Measurements from ENCODE around the gene KLRD1. TPM values are rescaled to one million over a fixed set of nuclear protein-coding genes. Genes with fewer than 3 reads are reported as not detected.

KLRD1 gene
- total RNA-seq, 1 experiment from 2014 or later = not detected

GRCh38 chr12:10363914-10364814 lies 56.5 kb downstream of the KLRD1 start:
- peaks cover 49% of the 10 kb centered on the region for H3K4me1 ChIP-seq (ENCODE audit: insufficient read depth, low read length)
- TF ChIP-seq EZH2phosphoT487 (IDR thresholded peaks at IDR 0.05; ENCODE audit: borderline replicate concordance, low read length) = no peak
- TF ChIP-seq CTCF (conservative IDR thresholded peaks at IDR 0.05; ENCODE audit: low read depth, low read length) = no peak
- TF ChIP-seq EZH2 (IDR thresholded peaks at IDR 0.05; ENCODE audit: low read length, unreplicated experiment) = no peak
- TSS peak; percentile 40 for BruUV-seq (replicated peaks)
- peak; percentile 40 for DNase-seq
- H3K4me3 ChIP-seq (ENCODE audit: low read length) = peak overlapping the region; percentile 74
- ChIA-PET CTCF (interaction anchor here (1.2 kb wide), 1 partner anchor 33 kb away, joined by 3 read pairs; no protein-coding TSS in a partner anchor), POLR2A (ENCODE audit: unreplicated experiment) (no interaction called here)
- intact Hi-C loops (cut with micrococcal nuclease) = loop anchor here (1.0 to 10.0 kb wide), 5 partner anchors 31 to 353 kb away; partner anchors contain the start of gene EIF2S3B
- no peaks in the 10 kb centered on the region for H3K9me2 ChIP-seq (replicated peaks; ENCODE audit: low read length)
- H3F3A ChIP-seq (ENCODE audit: low read length, unreplicated experiment) = peaks cover 5% of the 10 kb centered on the region
- H3K27ac ChIP-seq (ENCODE audit: low read length) = peak overlapping the region; percentile 65
- H3K9ac ChIP-seq (ENCODE audit: low read length) = peak overlapping the region; percentile 61
- peak overlapping the region; percentile 79 for H2AFZ ChIP-seq (ENCODE audit: low read length)
- peak; percentile 66 for ATAC-seq
- peak overlapping the region; percentile 93 for H3K4me2 ChIP-seq (ENCODE audit: low read length)
- H3K36me3 ChIP-seq (ENCODE audit: low read depth, low read length) = no peaks in the 10 kb centered on the region
- no peaks in the 10 kb centered on the region for H4K20me1 ChIP-seq (ENCODE audit: low read length)
- H3K9me3 ChIP-seq (ENCODE audit: low read length) = no peaks in the 10 kb centered on the region
- H3K79me2 ChIP-seq (ENCODE audit: low read length) = no peaks in the 10 kb centered on the region
- H3K27me3 ChIP-seq (ENCODE audit: low read length) = no peaks in the 10 kb centered on the region

GRCh38 chr12:10364815-10365622 lies 57.3 kb downstream of the KLRD1 start:
- BruUV-seq (replicated peaks) = TSS peak; percentile 28
- TF ChIP-seq EZH2phosphoT487 (IDR thresholded peaks at IDR 0.05; ENCODE audit: borderline replicate concordance, low read length) (no peak), CTCF (conservative IDR thresholded peaks at IDR 0.05; ENCODE audit: low read depth, low read length) (no peak), EZH2 (IDR thresholded peaks at IDR 0.05; ENCODE audit: low read length, unreplicated experiment) (no peak)
- H3K4me1 ChIP-seq (ENCODE audit: insufficient read depth, low read length) = peaks cover 49% of the 10 kb centered on the region
- CTCF ChIA-PET = interaction anchor here (1.0 to 1.2 kb wide), 3 partner anchors 31 to 194 kb away, joined by 3 to 4 read pairs (median 3); no protein-coding TSS in a partner anchor
- intact Hi-C loops (cut with micrococcal nuclease) = loop anchor here (1.0 to 10.0 kb wide), 5 partner anchors 30 to 352 kb away; partner anchors contain the start of gene EIF2S3B
- POLR2A ChIA-PET (ENCODE audit: unreplicated experiment) = no interaction called here
- H3K9me2 ChIP-seq (replicated peaks; ENCODE audit: low read length) = no peaks in the 10 kb centered on the region
- H3K27ac ChIP-seq (ENCODE audit: low read length) = peak overlapping the region; percentile 65
- H3K36me3 ChIP-seq (ENCODE audit: low read depth, low read length) = no peaks in the 10 kb centered on the region
- H3K27me3 ChIP-seq (ENCODE audit: low read length) = no peaks in the 10 kb centered on the region
- H4K20me1 ChIP-seq (ENCODE audit: low read length) = no peaks in the 10 kb centered on the region
- no peaks in the 10 kb centered on the region for H3K9me3 ChIP-seq (ENCODE audit: low read length)
- peak overlapping the region; percentile 79 for H2AFZ ChIP-seq (ENCODE audit: low read length)
- peak overlapping the region; percentile 93 for H3K4me2 ChIP-seq (ENCODE audit: low read length)
- no peaks in the 10 kb centered on the region for H3K79me2 ChIP-seq (ENCODE audit: low read length)
- H3K4me3 ChIP-seq (ENCODE audit: low read length) = peak overlapping the region; percentile 74
- H3K9ac ChIP-seq (ENCODE audit: low read length) = peak overlapping the region; percentile 61
- H3F3A ChIP-seq (ENCODE audit: low read length, unreplicated experiment) = peaks cover 5% of the 10 kb centered on the region
- ATAC-seq (peak; percentile 32), DNase-seq (peak; percentile 79)
